Vagina (tissue), 2 donors: ENCODE data around the gene CCL28.

Source experiments
- CTCF ChIP-seq, 3 experiments: fragments of 450-650 bp in 2 of 3; fragments of 200-600 bp in 1 of 3; sonication (generic) in 1 of 3; IDR thresholded peaks; one replicate each; pipeline ENCODE4 v1.5.1; 2017 to 2019; ENCODE audit warnings: antibody characterized with exemption in 3 of 3, mild to moderate bottlenecking in 2 of 3, moderate library complexity in 2 of 3
- POLR2A ChIP-seq, 2 donors: fragments of 450-650 bp; IDR thresholded peaks; one replicate each; pipeline ENCODE4 v1.6.1; 2017; ENCODE audit warnings: antibody characterized with exemption in 2 of 2, mild to moderate bottlenecking in 2 of 2, moderate library complexity in 2 of 2
- POLR2AphosphoS5 ChIP-seq, 2 donors: sonication (generic); formaldehyde crosslinking; IDR thresholded peaks; one replicate each; pipeline ENCODE4 v1.9.0; 2017; ENCODE audit warnings: antibody characterized with exemption in 2 of 2, mild to moderate bottlenecking in 2 of 2, low read depth in 1 of 2; ENCODE audit not compliant: insufficient read depth in 1 of 2

DNA sequence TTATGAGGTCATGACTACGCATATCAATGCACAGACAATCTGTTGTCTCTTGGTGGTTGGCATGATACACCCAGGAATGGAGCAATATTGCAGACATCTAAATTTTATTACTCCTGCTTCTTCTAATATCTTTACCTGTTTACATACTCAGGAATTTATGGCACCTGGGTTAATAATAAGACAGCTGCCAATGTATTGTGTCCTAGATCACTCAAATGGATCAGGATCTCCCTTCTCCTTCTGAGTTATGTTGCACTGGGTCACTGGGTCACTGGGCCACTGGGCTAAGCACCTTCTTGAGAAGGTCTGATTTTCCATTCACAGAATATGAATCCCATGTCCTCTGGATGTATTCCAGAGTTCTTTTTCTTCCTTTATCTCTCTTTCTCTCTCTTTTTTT lies 41.8 kb downstream of the CCL28 start:
- TF ChIP-seq CTCF (IDR thresholded peaks at IDR 0.05) (no peak), POLR2A (IDR thresholded peaks at IDR 0.05) (no peak), POLR2AphosphoS5 (IDR thresholded peaks at IDR 0.05; ENCODE audit: insufficient read depth in 1 of 2, low read depth in 1 of 2) (no peak)
